IMR-90 (cell line): ENCODE data around the gene CYP24A1.

Source experiments
- BHLHE40 ChIP-seq: fragments of 150-350 bp; IDR thresholded peaks from 2 replicates; pipeline ENCODE4 v1.6.1; 2016; ENCODE audit warnings: mild to moderate bottlenecking, low read depth, low read length
- CEBPB ChIP-seq: IDR thresholded peaks from 2 replicates; pipeline ENCODE4 v1.6.1; 2012; ENCODE audit warnings: low read depth, low read length, improper control_type of control experiment
- CHD1 ChIP-seq: IDR thresholded peaks from 2 replicates; pipeline ENCODE4 v1.6.1; 2012; ENCODE audit warnings: low read depth, low read length, improper control_type of control experiment
- FOS ChIP-seq: fragments of 150-350 bp; IDR thresholded peaks from 2 replicates; pipeline ENCODE4 v1.6.1; 2016; ENCODE audit warnings: low read depth, low read length
- MAZ ChIP-seq: IDR thresholded peaks from 2 replicates; pipeline ENCODE4 v1.6.1; 2012; ENCODE audit warnings: low read depth, mild to moderate bottlenecking, low read length, improper control_type of control experiment, moderate library complexity, borderline replicate concordance
- MXI1 ChIP-seq: IDR thresholded peaks from 2 replicates; pipeline ENCODE4 v1.6.1; 2012; ENCODE audit warnings: low read depth, mild to moderate bottlenecking, low read length, moderate library complexity, borderline replicate concordance
- POLR2A ChIP-seq: IDR thresholded peaks from 2 replicates; pipeline ENCODE4 v1.6.1; 2012; ENCODE audit warnings: mild to moderate bottlenecking, low read depth, low read length
- RAD21 ChIP-seq: IDR thresholded peaks from 2 replicates; pipeline ENCODE4 v1.6.1; 2012; ENCODE audit warnings: low read length, improper control_type of control experiment
- RCOR1 ChIP-seq: IDR thresholded peaks from 2 replicates; pipeline ENCODE4 v1.6.1; 2012; ENCODE audit warnings: mild to moderate bottlenecking, low read length, improper control_type of control experiment; ENCODE audit not compliant: insufficient replicate concordance
- RFX5 ChIP-seq: IDR thresholded peaks from 2 replicates; pipeline ENCODE4 v1.8.0; 2012; ENCODE audit warnings: low read depth, mild to moderate bottlenecking, low read length, moderate library complexity
- SMC3 ChIP-seq: fragments of 150-350 bp; IDR thresholded peaks from 2 replicates; pipeline ENCODE4 v1.6.1; 2016; ENCODE audit warnings: low read depth, mild to moderate bottlenecking, antibody characterized with exemption, low read length, moderate library complexity
- TF ChIP-seq, protein P1 (sequence below): conservative IDR thresholded peaks from 2 replicates; pipeline ENCODE4 v1.5.1; 2012; ENCODE audit warnings: mild to moderate bottlenecking, low read depth, low read length, improper control_type of control experiment
- TF ChIP-seq, protein P2 (sequence below): fragments of 150-350 bp; IDR thresholded peaks from 2 replicates; pipeline ENCODE4 v1.6.1; 2017; ENCODE audit warnings: mild to moderate bottlenecking, antibody characterized with exemption, low read length, low read depth

DNA sequence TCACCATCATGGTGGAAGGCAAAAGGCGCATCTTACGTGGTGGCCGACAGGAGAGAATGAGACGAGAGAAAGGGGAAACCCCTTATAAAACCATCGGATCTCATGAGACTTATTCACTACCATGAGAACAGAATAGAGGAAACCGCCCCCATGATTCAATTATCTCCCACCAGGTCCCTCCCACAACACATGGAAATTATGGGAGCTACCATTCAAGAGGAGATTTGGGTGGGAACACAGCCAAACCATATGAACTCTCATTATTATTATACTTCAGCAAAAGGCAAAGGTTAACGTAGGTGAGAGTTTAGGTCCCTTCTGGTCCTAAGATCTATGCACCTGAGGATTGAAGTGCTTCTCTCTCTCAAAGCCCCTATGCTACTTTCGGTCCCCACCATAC is 31.7 kb upstream of the CYP24A1 start:
- TF ChIP-seq, protein P1, sequence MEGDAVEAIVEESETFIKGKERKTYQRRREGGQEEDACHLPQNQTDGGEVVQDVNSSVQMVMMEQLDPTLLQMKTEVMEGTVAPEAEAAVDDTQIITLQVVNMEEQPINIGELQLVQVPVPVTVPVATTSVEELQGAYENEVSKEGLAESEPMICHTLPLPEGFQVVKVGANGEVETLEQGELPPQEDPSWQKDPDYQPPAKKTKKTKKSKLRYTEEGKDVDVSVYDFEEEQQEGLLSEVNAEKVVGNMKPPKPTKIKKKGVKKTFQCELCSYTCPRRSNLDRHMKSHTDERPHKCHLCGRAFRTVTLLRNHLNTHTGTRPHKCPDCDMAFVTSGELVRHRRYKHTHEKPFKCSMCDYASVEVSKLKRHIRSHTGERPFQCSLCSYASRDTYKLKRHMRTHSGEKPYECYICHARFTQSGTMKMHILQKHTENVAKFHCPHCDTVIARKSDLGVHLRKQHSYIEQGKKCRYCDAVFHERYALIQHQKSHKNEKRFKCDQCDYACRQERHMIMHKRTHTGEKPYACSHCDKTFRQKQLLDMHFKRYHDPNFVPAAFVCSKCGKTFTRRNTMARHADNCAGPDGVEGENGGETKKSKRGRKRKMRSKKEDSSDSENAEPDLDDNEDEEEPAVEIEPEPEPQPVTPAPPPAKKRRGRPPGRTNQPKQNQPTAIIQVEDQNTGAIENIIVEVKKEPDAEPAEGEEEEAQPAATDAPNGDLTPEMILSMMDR: no peak
- TF ChIP-seq POLR2A: no peak
- no peak for TF ChIP-seq FOS
- TF ChIP-seq SMC3: no peak
- no peak for TF ChIP-seq CEBPB
- no peak for TF ChIP-seq RAD21
- TF ChIP-seq MAZ: no peak
- no peak for TF ChIP-seq RCOR1
- TF ChIP-seq CHD1: no peak
- no peak for TF ChIP-seq RFX5
- no peak for TF ChIP-seq BHLHE40
- TF ChIP-seq MXI1: no peak
- TF ChIP-seq, protein P2, sequence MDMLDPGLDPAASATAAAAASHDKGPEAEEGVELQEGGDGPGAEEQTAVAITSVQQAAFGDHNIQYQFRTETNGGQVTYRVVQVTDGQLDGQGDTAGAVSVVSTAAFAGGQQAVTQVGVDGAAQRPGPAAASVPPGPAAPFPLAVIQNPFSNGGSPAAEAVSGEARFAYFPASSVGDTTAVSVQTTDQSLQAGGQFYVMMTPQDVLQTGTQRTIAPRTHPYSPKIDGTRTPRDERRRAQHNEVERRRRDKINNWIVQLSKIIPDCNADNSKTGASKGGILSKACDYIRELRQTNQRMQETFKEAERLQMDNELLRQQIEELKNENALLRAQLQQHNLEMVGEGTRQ: no peak
